K562 (cell line): ENCODE results near the gene C11orf65.

ENCODE experiments used
- CREBBP ChIP-seq: IDR thresholded peaks from one replicate; pipeline ENCODE4 v1.6.1; 2012; ENCODE audit warnings: low read depth, mild to moderate bottlenecking, control low read depth, inconsistent platforms, low read length
- ELF2 ChIP-seq: fragments of 250-450 bp; sonication (Bioruptor Pico); IDR thresholded peaks from 2 replicates; pipeline ENCODE4 v1.5.0; 2021; ENCODE audit warnings: mild to moderate bottlenecking
- ETV6 ChIP-seq, 3 experiments: fragments of 150-350 bp in 1 of 3; sonication (generic) in 1 of 3; formaldehyde crosslinking in 1 of 3; IDR thresholded peaks; 2 replicates each; pipeline versions ENCODE4 v1.6.1 to v1.8.0; 2014 to 2022; ENCODE audit warnings: borderline replicate concordance in 2 of 3, low read depth in 2 of 3, antibody characterized with exemption in 1 of 3, low read length in 1 of 3, mild to moderate bottlenecking in 1 of 3, missing genetic modification reagents in 1 of 3
- SAFB2 ChIP-seq: fragments of 200-400 bp; formaldehyde crosslinking; IDR thresholded peaks from 2 replicates; pipeline ENCODE4 v1.6.1; 2018; ENCODE audit warnings: borderline replicate concordance, low read length, low read depth, moderate library complexity; ENCODE audit not compliant: severe bottlenecking
- ZNF512 ChIP-seq: IDR thresholded peaks from 2 replicates; pipeline ENCODE4 v1.6.1; 2016; ENCODE audit warnings: missing genetic modification characterization, missing compliant biosample characterization
- TF ChIP-seq, protein P1 (sequence below), 3 experiments: IDR thresholded peaks in 2 of 3; conservative IDR thresholded peaks in 1 of 3; 2 replicates each; pipeline ENCODE4 v1.5.1; 2011 to 2012; ENCODE audit warnings: low read length in 3 of 3, mild to moderate bottlenecking in 3 of 3, control low read depth in 2 of 3, improper control_type of control experiment in 1 of 3, inconsistent platforms in 1 of 3, low read depth in 1 of 3, mixed read lengths in 1 of 3, moderate library complexity in 1 of 3; ENCODE audit not compliant: insufficient read depth in 2 of 3
- TF ChIP-seq, protein P2 (sequence below), 2 experiments: fragments of 450-650 bp in 1 of 2; sonication (generic) in 1 of 2; formaldehyde crosslinking in 1 of 2; IDR thresholded peaks in 1 of 2; conservative IDR thresholded peaks in 1 of 2; 2 replicates each; pipeline versions ENCODE4 v1.6.1 to v1.8.1; 2016 to 2023; ENCODE audit warnings: mild to moderate bottlenecking in 2 of 2, moderate library complexity in 2 of 2, inconsistent platforms in 1 of 2, missing genetic modification reagents in 1 of 2

- TF ChIP-seq CREBBP, result no peak
- TF ChIP-seq, protein P1, sequence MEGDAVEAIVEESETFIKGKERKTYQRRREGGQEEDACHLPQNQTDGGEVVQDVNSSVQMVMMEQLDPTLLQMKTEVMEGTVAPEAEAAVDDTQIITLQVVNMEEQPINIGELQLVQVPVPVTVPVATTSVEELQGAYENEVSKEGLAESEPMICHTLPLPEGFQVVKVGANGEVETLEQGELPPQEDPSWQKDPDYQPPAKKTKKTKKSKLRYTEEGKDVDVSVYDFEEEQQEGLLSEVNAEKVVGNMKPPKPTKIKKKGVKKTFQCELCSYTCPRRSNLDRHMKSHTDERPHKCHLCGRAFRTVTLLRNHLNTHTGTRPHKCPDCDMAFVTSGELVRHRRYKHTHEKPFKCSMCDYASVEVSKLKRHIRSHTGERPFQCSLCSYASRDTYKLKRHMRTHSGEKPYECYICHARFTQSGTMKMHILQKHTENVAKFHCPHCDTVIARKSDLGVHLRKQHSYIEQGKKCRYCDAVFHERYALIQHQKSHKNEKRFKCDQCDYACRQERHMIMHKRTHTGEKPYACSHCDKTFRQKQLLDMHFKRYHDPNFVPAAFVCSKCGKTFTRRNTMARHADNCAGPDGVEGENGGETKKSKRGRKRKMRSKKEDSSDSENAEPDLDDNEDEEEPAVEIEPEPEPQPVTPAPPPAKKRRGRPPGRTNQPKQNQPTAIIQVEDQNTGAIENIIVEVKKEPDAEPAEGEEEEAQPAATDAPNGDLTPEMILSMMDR (IDR thresholded peaks at IDR 0.05 in 2 of 3, conservative IDR thresholded peaks at IDR 0.05 in 1 of 3; ENCODE audit: insufficient read depth in 2 of 3, low read depth in 1 of 3, low read length in 3 of 3), result no peak
- TF ChIP-seq, protein P2, sequence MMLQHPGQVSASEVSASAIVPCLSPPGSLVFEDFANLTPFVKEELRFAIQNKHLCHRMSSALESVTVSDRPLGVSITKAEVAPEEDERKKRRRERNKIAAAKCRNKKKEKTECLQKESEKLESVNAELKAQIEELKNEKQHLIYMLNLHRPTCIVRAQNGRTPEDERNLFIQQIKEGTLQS (IDR thresholded peaks at IDR 0.05), result no peak
- TF ChIP-seq, protein P2 (CRISPR knock-in tag; conservative IDR thresholded peaks at IDR 0.05), result no peak
- no peak for TF ChIP-seq SAFB2
- TF ChIP-seq ETV6 (IDR thresholded peaks at IDR 0.05; ENCODE audit: borderline replicate concordance in 1 of 2, low read depth in 2 of 2, low read length in 1 of 2), result no peak
- TF ChIP-seq ETV6 (CRISPR knock-in tag; IDR thresholded peaks at IDR 0.05; ENCODE audit: borderline replicate concordance), result no peak
- no peak for TF ChIP-seq ZNF512 (tag)
- no peak for TF ChIP-seq ELF2 (CRISPR knock-in tag)
Observed at GRCh38 chr11:108500721-108501120, 33.4 kb upstream of the C11orf65 start.
